ENCODE results near the gene EML4. TPM values are rescaled to one million over a fixed set of nuclear protein-coding genes. Genes with fewer than 3 reads are reported as not detected.
"Not testable (repeated sequence)": the region's sequence is repeated elsewhere in the genome, so short reads cannot be mapped to it uniquely, and the experiment has no call there.

EML4 gene
- total and polyA plus RNA-seq, 10 of the 15 experiments (the other 5 are each of a cell fraction or from before 2014, with no cell fraction given): 23.1 to 91.3 (median 77.4) TPM

- TF ChIP-seq MTA3 (IDR thresholded peaks at IDR 0.05; ENCODE audit: borderline replicate concordance, low read length): no peak
- peak; percentile 55; the same call in 1 of the 2 replicates for TF ChIP-seq NR2F1 (conservative IDR thresholded peaks at IDR 0.05)
- peak; percentile 79 for TF ChIP-seq NBN (IDR thresholded peaks at IDR 0.05)
- TF ChIP-seq ATF7 (IDR thresholded peaks at IDR 0.05; ENCODE audit: low read depth): peak; percentile 84
- peak; percentile 74 to 83 for TF ChIP-seq IKZF2 (IDR thresholded peaks at IDR 0.05)
These were observed 45.0 kb upstream of the EML4 start (continued) for GRCh38 chr2:42124011-42124785.

DNA sequence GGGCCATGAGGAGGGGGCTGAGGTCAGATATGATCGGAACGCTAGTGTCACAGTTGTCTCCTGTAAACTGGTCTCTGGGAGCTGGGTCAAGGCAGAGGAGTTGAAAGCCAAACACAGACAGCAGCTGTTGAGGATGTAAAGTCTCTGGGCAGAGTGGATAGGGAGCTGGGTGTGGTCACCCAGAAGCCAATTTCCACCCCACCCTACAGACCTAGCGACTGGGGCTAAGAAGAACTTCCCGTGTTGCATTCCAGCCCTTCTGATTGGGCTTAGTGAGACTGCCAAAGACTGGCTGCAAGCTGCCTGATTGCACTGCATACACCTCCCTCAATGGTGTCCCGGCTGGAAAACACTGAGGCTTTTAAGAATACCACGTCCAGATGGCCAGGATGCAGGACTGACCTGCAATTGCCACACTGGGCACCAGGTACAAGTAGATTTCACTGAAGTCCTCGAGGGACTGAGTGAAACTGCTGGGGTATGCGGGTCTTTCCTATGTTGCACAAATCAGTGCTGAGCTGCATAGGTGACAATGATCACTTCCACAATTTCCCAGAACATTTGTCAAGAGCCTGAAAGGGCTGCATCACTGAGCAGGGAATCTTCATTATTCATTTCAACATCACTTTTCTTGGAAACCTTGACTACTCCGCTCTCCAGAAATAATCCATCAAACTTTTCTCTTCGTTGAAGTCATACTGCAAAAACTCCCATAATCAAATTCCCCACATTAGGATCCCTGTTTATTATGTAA lies 43.1 kb upstream of the EML4 start:
- peak overlapping the region; percentile 30 for H3K27ac ChIP-seq (ENCODE audit: control insufficient read depth, insufficient read depth)
- H3K27me3 ChIP-seq (replicated peaks in 1 of 2; ENCODE audit: control insufficient read depth in 2 of 2, insufficient read depth in 2 of 2, low read length in 1 of 2): no peaks in the 10 kb centered on the region
- no peaks in the 10 kb centered on the region for H3K36me3 ChIP-seq (ENCODE audit: control insufficient read depth in 2 of 2, insufficient read depth in 2 of 2, low read length in 1 of 2)
- BruUV-seq (replicated peaks): no TSS peak
- intact Hi-C loops (cut with micrococcal nuclease; ENCODE audit: unreplicated experiment): no loop called here
- ChIA-PET SMC1A (ENCODE audit: uncharacterized antibody, unreplicated experiment) (interaction anchor here (0.6 to 7.2 kb wide), 11 partner anchors 10 to 70 kb away, joined by 3 to 87 read pairs (median 9); no protein-coding TSS in a partner anchor), CTCF (interaction anchor here (1.0 to 3.9 kb wide), 9 partner anchors 11 to 112 kb away, joined by 3 to 23 read pairs (median 5); no protein-coding TSS in a partner anchor), POLR2A (interaction anchor here (0.5 to 6.6 kb wide), 10 partner anchors 8 to 163 kb away, joined by 3 to 45 read pairs (median 5); no protein-coding TSS in a partner anchor), RAD21 (ENCODE audit: unreplicated experiment) (interaction anchor here (0.6 to 6.2 kb wide), 9 partner anchors 8 to 70 kb away, joined by 3 to 41 read pairs (median 4); no protein-coding TSS in a partner anchor)
- H3K9ac ChIP-seq (ENCODE audit: control insufficient read depth, insufficient read depth, low read length): no peak overlapping the region
- no peak overlapping the region for H3K4me3 ChIP-seq
- peak overlapping the region; percentile 65 for H3K4me2 ChIP-seq (ENCODE audit: control insufficient read depth, insufficient read depth)
- WGBS (ENCODE audit: insufficient coverage, insufficient replicate concordance, low lambda C conversion rate, missing lambda C conversion rate): 72% methylated on average over 10 of the region's 10 CpGs
- FAIRE-seq (no peak), DNase-seq (ENCODE audit: low read depth, low spot score) (no peak), ATAC-seq (no peak)
- H3K4me1 ChIP-seq (ENCODE audit: control insufficient read depth, insufficient read depth, low read length): peaks cover 61% of the 10 kb centered on the region
- TF ChIP-seq RELB (IDR thresholded peaks at IDR 0.05; ENCODE audit: low read depth): no peak
- TF ChIP-seq SPI1 (IDR thresholded peaks at IDR 0.05; ENCODE audit: borderline replicate concordance, insufficient read depth, low read depth, low read length): peak; percentile 20; the same call in 1 of the 2 replicates
- TF ChIP-seq MTA2 (IDR thresholded peaks at IDR 0.05; ENCODE audit: low read depth): no peak
- 0 out of 2 replicates have a peak, but pooled peaks have one; percentile 20 for TF ChIP-seq EED (IDR thresholded peaks at IDR 0.05; ENCODE audit: low read depth)
- no peak overlapping the region; the same call in 1 of the 2 replicates for H2AFZ ChIP-seq (ENCODE audit: control insufficient read depth, low read depth, low read length)
- in situ Hi-C loops (cut with MboI): no loop called here
- no peaks in the 10 kb centered on the region; the same call in 1 of the 3 replicates for H3K9me3 ChIP-seq (replicated peaks; ENCODE audit: control insufficient read depth, insufficient read depth, low read length)
- H4K20me1 ChIP-seq (ENCODE audit: control insufficient read depth, insufficient read depth): no peaks in the 10 kb centered on the region
- H3K79me2 ChIP-seq (ENCODE audit: control insufficient read depth, insufficient read depth, low read length): no peaks in the 10 kb centered on the region

GRCh38 chr2:42126873-42127272 lies 42.3 kb upstream of the EML4 start:
- CTCF ChIA-PET: interaction anchor here (1.0 to 3.4 kb wide), 5 partner anchors 8 to 70 kb away, joined by 4 to 23 read pairs (median 10); no protein-coding TSS in a partner anchor
- intact Hi-C loops (cut with micrococcal nuclease; ENCODE audit: unreplicated experiment): loop anchor here (1.0 kb wide), 1 partner anchor 25 kb away; no protein-coding TSS in a partner anchor
- H3K27me3 ChIP-seq (replicated peaks in 1 of 2; ENCODE audit: control insufficient read depth in 2 of 2, insufficient read depth in 2 of 2, low read length in 1 of 2); in situ Hi-C loops (cut with MboI); FAIRE-seq; H4K20me1 ChIP-seq (ENCODE audit: control insufficient read depth, insufficient read depth); H3K9me3 ChIP-seq (replicated peaks; ENCODE audit: control insufficient read depth, insufficient read depth, low read length); H3K9ac ChIP-seq (ENCODE audit: control insufficient read depth, insufficient read depth, low read length); H3K79me2 ChIP-seq (ENCODE audit: control insufficient read depth, insufficient read depth, low read length); BruUV-seq (replicated peaks); H2AFZ ChIP-seq (ENCODE audit: control insufficient read depth, low read depth, low read length); H3K36me3 ChIP-seq (ENCODE audit: control insufficient read depth in 2 of 2, insufficient read depth in 2 of 2, low read length in 1 of 2); DNase-seq (ENCODE audit: low read depth, low spot score); ATAC-seq: not testable (repeated sequence)
- H3K27ac ChIP-seq (ENCODE audit: control insufficient read depth, insufficient read depth): peak overlapping the region; percentile 73
- POLR2A ChIA-PET: interaction anchor here (0.6 to 6.6 kb wide), 10 partner anchors 9 to 1702 kb away, joined by 3 to 45 read pairs (median 6); no protein-coding TSS in a partner anchor
- WGBS (ENCODE audit: insufficient coverage, insufficient replicate concordance, low lambda C conversion rate, missing lambda C conversion rate): 37% methylated on average over 10 of the region's 10 CpGs
- H3K4me1 ChIP-seq (ENCODE audit: control insufficient read depth, insufficient read depth, low read length): peaks cover 61% of the 10 kb centered on the region
- RAD21 ChIA-PET (ENCODE audit: unreplicated experiment): interaction anchor here (0.6 to 6.2 kb wide), 9 partner anchors 9 to 70 kb away, joined by 3 to 41 read pairs (median 7); no protein-coding TSS in a partner anchor
- H3K4me2 ChIP-seq (ENCODE audit: control insufficient read depth, insufficient read depth): peak overlapping the region; percentile 65
- SMC1A ChIA-PET (ENCODE audit: uncharacterized antibody, unreplicated experiment): interaction anchor here (1.0 to 7.2 kb wide), 9 partner anchors 9 to 46 kb away, joined by 3 to 87 read pairs (median 13); no protein-coding TSS in a partner anchor
- peak overlapping the region; percentile 47 for H3K4me3 ChIP-seq
